HG02970 (cell line): Measurements from ENCODE around the gene SSC5D.
"Not testable (repeated sequence)": the region's sequence is repeated elsewhere in the genome, so short reads cannot be mapped to it uniquely, and the experiment has no call there.

Source experiments
- ATAC-seq: cut with Tn5 transposase; IDR thresholded peaks from one replicate; pipeline ENCODE4 v1.9.1; 2021; ENCODE audit warnings: mild to moderate bottlenecking, moderate library complexity, moderate number of reproducible peaks; ENCODE audit not compliant: unreplicated experiment, low FRiP score

Gene SSC5D

DNA sequence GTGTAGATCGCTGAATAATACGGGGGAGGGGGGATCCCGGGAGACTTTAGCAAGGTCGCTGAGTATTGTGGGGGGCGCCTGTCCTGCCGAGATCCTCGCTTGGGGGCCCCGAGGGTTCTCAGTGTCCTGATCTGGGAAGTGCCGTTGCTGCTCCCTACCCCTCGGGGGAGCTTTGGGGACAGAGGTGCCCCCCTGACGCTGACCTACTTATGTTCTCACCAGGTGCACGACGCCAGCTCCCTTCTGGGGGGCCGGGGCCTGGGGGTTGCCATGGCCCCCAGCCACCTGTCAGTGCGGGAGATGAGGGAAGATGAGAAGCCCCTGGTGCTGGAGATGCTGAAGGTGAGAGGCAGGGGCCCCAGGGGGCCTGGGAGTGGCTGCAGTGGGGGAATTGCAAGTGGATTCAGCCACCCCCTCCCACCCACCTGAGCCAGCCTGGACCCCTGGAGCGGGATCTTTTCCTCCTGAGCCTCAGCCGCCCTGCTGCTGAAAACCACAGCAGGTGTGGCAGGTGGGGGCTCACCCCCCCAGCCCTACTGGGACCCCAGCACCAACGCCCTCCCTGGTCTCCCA, 2.7 kb upstream of the SSC5D start:
- no peak for ATAC-seq

DNA sequence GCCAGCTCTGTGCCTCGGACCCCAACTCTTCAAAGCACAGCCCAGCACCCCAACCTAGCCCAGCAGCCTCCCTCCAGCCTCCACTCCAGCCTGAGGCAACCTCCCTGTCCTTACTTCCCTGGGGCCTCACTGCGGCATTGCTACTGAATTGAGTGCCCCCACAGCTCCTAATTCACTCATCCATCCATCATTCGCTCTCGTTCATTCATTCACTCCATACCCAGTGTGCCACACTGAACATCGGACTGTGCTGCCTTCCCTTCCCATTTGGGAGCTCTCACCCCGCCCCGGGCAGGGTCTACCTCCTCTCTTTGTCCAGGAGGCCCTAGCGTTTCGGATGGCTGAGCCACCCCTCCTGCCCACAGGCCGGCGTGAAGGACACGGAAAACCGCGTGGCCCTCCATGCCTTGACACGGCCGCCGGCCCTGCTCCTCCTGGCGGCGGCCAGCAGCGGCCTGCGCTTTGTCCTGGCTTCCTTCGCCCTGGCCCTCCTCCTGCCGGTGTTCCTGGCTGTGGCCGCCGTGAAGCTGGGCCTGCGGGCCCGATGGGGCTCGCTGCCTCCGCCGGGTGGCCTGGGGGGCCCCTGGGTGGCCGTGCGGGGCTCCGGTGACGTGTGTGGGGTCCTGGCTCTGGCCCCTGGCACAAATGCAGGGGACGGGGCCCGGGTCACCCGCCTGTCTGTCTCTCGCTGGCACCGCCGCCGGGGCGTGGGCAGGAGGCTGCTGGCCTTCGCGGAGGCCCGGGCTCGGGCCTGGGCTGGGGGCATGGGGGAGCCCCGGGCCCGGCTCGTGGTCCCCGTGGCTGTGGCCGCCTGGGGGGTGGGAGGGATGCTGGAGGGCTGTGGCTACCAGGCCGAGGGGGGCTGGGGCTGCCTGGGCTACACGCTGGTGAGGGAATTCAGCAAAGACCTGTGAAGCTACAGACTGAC, 1.9 kb upstream of the SSC5D start:
- ATAC-seq, result no peak

DNA sequence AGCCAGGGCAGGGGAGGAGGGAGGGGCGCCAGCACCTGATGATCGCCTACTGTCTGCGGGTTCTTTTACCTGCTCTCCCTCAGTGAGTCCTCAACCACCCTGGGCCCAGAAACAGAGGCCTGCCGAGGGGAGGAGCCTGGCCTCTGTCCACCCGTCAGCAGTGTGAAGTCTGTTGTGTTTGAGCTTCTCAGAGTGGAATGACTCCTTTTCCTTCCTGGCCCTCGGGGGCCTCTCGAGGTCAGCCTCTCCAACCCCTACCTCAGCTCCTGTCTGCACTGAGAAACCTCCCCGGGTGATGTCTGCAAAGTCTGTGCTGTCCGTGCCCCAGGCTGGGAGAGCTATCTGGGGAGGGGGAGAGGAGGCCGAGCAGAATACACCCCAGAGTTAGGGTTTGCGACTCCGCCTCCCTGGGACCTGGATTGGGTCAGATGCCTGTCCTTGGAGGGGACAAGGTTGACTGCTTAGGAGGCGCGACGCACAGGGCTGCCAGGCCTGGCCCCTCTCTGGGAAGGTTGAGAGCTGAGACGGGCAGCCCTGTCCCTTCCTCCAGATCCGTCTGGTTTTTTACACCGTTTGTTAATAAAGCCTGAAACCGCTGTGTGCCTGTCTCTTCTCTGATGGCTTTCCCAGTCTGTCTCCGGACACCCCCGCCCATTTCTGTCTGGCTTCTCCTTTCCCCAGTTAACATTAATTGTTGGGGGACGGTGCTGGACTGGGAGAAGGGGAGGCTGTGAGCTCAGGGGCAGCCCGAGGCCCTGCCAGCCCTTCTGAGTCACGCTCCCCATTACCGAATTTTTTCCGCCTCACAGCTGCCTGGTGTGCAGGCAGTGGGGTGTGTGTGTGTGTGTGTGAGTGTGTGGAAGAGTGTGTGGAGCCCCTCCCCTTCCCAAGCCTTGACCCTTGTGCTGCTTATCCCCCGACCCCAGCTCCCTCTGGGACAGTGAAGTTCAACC, 989 bp upstream of the SSC5D start:
- ATAC-seq, result no peak

DNA sequence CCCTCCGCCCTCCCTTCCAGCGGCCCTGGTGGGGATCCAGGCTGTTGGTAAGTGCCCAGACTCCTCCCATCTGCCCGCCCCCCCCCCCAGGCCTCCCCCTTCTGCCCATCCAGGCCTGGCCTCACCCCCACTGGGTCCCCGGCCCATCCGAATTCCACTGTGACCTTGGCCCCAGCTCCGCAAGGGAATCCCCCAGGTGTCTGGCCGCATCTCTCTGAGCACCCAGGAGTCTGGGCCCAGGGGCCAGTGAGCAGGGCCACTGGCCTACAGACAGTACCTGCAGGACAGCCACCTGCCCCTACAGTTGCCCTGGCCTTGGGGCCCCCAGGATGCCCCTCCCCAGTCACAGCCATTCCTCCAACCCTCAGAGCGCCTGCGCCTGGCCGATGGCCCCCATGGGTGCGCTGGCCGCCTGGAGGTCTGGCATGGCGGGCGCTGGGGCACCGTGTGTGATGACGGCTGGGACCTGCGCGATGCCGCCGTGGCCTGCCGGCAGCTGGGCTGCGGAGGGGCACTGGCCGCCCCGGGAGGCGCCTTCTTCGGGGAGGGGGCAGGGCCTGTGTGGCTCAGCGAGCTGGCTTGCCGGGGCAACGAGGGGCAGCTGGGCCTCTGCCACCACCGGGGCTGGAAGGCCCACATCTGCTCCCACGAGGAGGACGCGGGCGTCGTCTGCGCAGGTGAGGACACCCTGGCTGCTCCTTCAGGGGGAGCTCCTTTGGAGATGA, 912 bp downstream of the SSC5D start:
- ATAC-seq, result no peak

DNA sequence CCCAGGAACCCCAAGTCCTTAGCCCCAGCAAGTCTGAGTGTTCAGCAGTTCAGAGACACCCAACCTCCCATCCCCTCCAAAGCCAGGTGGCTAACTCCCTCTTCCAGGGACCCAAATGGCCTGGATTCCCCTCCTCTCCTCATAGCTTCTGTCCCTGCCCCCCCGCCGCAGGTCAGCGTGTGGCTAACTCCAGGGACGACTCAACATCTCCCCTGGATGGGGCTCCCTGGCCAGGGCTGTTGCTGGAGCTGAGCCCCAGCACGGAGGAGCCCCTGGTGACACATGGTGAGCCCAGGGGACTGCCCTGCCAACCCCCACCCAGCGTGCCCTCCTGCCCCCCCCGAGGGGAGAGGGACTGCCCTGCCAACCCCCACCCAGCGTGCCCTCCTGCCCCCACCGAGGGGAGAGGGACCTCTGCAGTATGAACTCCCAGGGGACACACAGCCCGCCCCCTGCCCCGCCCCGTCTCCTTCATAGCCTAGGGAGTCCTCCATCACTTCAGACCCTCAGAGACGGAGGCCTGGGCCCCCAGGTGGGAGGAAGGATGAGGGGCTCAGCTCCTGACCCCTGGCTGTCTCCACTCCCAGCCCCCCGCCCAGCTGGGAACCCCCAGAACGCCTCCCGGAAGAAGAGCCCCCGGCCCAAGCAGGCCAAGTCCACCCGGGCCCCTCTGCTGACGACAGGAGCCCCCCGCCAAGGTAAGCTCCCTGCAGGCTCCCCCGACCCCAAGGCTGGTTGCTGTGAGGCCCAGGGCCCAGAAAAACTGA, 1.7 kb downstream of the SSC5D start:
- no peak for ATAC-seq

DNA sequence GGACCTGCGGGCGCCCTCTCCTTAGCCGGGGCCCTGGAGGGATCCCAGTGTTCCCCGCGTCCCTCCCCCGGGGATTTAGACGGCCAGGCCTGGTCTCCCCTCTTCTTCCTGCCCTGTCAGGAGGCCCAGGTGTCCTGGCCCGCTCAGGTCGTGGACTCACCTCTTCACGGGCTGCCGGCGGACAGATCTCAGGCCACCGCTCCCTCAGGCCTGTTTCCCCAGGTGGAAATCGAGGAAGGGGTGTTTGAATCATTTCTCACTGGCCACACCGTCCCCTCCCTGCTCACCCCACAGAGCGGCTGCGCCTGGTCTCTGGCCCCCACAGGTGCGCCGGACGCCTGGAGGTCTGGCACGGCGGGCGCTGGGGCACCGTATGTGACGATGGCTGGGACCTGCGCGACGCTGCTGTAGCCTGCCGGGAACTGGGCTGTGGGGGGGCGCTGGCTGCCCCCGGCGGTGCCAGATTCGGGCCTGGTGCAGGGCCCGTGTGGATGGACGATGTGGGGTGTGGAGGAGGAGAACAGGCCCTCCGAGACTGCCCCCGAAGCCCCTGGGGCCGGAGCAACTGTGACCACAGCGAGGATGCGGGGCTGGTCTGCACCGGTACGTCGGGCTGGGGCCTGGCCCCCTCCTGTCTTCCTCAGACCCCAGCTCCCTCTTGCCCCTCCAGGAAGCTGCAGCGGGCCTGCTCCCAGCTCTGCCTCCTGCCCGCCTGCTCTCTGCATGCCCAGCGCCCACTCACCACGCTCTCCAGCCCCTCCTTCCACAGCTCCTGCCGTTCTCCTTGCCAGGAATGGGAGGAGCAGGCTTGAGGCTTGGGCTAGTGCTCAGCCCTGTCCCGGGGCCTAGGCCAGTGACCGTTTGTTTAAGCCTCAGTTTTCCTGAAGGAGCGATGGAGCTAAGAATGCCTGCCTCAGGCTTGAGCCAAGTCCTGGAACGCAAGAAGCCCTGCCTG, 2.5 kb downstream of the SSC5D start:
- ATAC-seq, result no peak

DNA sequence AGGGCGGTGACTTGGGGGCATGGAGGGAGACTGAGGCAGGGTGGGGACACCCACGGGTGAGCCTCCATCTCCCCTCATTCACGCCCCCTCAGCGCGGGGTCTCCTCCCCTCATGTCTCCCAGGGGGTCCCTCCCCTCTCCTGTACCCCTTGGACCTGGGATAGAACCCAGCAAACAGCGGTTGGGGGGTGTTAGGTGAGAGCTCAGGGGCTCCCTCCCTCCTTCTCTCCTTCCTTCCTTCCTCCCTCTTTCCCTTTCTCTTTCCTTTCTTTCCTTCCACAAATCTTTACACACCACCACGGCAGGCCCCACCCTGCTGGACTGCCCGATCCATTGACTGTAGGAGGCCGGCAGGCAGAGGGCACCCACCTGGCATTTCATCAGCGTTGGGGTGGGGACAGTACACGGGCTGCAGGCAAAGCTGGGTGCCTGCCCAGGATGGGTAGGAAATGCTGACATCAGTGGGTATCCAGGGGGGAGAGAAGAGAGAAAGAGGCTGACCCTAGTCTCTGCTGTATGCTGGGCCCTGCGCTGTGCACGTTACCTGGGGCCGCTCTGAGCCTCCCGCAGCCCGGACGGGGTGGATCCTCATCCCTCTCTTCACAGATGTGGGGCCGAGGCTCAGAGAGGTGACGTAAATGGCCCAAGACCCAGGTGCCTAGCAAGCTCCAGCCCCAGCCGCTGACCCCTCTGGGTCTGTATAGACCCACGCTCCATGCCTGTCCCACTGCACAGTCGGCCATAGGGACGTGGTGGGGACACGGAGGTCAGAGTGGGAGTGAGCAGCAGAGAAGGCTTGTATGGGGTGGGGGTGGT, 3.5 kb downstream of the SSC5D start:
- no peak for ATAC-seq

DNA sequence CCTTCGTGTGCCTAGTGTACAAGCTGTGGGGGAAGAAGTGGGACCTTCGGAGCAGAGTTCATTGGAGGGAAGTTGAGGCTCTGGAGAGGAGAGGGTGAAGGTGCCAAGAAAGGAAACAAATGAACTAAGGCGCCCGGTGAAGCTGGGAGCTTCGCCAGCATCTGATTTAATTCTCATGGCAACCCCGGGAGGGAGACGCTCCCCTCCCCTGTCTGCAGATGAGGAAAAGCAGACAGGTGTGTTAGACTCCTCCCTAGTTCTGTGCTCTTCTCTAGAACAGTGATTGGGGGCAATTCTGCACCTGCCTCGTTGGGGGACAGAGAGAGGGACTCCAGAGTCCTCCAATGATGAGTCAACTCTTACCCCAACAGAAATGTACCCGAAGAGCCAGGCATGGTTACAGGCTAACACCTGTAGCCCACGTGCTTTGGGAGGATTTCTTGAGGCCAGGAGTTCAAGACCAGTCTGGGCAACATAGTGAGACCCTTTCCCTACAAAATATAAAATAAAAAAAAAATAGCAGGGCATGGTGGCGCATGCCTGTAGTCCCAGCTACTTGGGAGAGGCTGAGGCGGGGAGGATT, 4.2 kb downstream of the SSC5D start:
- ATAC-seq, result no peak

DNA sequence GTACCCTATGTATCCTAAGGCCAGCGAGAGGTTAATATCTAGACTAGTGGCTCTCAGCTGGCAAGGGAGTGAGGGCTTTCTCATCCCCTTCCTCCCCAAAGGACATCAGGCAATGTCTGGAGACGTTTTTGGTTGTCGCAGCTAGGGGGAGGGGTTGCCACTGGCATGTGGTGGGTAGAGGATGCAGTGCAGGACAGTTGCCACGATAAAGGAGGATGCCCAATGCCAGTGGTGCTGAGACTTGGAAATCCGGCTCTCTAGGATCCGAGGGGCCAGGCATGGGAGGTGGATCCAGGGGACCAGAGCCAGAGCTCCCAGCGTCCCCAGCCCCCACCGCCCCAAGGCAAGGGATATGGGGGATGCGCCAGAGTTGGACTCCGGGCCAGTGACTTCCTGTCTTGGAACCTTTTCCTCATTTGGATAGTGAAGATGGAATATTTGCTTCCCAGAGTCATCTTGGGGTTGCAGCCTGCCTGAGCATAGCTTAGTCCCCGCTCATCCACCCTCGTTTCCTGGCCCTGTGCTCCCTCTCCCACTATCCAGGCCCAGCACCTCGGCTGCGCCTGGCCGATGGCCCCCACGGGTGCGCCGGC, 4.9 kb downstream of the SSC5D start:
- ATAC-seq, result no peak

DNA sequence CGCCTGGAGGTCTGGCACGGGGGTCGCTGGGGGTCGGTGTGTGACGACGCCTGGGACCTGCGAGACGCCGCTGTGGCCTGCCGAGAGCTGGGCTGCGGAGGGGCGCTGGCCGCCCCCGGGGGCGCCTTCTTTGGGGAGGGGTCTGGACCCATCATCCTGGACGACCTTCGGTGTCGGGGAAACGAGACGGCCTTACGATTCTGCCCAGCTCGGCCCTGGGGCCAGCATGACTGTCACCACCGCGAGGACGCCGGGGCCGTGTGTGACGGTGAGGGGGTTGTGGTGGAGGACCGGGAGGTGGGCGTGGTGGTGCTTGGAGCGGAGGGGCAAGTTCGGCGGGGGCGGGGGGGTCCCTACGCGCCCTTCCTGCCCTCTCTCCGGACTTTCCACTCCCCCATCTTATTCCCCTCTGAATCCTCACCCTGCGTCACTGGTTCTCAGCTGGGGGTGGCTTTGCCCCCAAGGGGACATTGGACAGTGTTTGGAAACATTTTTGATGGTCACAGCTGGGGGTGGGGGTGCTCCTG, 5.5 kb downstream of the SSC5D start:
- no peak for ATAC-seq

DNA sequence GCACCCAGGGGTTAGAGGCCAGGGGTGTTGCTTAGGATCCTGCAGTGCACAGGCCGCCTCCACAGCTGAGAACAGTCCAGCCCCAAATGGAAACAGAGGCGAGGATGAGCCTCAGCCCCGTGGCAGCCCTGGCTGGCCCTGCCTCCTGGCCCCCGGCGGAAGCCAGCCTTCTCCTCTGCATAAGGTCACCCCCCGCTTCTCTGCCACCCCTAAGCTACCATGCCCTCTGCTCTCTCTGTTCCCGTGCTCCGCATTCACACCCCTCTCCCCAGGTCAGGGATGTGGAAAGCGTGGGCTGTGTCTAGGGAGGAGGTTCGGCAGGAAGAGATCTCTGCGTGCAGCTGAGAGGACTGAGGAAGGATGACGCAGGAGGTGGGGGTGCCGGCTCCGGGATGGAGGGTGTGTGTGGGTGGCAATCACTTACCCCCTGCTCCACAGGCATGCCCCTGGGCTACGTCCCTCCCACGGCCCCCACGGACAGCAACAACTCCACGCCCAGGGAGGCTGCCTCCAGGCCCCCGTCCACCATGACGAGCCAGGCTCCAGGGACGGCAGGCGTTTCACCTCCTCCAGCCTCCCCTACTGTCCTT, 6.0 kb downstream of the SSC5D start:
- no peak for ATAC-seq

DNA sequence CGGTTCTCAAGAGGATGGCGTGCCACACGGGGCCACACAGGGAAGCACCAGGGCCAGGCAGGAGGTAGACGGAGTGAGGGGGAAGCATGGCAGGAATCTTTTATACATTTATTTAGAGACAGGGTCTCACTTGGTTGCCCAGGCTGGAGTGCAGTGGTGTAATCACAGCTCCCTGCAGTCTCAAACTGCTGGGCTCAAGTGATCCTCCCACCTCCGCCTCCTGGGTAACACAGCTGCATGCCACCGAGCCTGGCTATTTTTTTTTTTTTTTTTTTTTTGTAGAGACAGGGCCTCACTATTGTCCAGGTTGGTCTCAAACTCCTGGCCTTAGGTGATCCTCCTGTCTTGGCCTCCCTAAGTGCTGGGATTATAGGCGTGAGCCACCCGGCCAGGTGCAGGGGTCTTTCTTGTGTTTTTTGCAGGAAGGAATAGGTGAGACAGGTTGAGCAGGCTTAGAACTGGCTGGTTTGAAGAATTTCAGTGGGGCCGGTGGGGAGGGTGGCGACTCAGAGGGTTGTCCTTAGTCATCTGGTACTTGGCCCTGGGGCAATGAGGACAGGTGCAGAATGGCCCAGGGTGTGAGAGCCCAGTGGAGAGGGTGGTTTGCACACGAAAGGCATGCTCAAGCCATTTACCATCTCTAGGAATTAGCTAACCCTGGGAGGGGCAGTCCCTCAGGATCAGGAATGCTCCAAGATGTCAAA, 7.6 kb downstream of the SSC5D start:
- no peak for ATAC-seq

DNA sequence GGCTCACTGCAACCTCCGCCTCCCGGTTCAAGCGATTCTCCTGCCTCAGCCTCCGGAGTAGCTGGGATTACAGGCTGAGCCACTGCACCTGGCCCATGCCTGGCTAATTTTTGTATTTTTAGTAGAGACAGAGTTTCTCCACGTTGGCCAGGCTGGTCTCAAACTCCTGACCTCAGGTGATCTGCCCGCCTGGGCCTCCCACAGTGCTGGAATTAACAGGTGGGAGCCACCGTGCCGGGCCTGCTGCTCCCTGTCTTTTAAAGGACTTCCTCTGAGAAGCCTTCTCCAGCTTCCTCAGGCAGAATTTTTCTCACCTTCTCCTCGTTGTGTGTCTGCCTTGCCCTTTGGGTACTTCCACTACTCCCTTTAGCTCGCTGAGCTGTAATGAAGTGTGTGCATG, 8.6 kb downstream of the SSC5D start:
- ATAC-seq, result not testable (repeated sequence)

DNA sequence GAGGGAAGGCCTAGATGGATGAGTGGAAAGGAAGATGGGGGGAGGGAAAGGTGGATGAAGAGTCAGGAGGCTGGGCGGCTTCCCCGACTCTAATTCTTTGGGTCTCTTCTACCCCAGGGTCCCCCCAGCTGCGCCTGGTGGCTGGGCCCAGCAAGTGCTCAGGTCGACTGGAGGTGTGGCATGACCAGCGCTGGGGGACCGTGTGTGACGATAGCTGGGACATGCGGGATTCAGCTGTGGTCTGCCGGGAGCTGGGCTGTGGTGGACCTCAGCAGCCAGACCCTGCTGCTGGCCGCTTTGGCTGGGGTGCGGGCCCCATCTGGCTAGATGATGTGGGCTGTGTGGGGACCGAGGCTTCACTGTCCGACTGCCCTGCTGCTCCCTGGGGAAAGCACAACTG, 9.5 kb downstream of the SSC5D start:
- no peak for ATAC-seq

DNA sequence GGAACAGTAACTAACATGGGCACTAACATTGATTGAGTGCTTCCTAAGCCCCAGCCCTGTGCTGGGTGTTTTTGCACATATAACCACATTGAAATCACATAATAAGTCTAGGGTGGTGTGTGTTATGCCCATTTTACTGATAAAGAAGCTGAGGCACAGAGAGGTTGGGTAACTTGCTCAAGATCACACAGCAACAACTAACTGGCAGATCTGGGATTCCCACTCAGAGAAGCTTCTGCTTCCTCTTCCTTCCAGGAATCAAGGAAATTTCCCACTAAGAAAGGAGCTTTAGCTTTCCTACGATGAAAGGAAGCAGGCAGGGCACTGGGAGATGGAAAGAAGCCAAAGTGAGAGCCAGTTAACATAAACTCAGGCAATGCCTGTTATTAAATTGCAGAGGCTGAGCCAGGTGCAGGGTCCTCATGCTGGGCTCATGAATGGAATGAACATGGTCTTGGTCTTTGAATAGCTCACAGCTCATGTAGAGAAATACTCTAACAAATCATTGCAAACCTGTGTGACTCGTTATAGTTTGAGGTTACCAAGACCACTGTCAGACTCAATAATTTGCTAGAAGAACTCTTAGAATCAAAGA, 10.1 kb downstream of the SSC5D start:
- ATAC-seq, result no peak
